ENCODE data around the gene MBP.

Gene MBP

GRCh38 chr18:76943542-76944339 is 188.8 kb downstream of the MBP start:
- DNase-seq (ENCODE audit: low spot score), result no peak
- TF ChIP-seq CTCF (IDR thresholded peaks at IDR 0.05; ENCODE audit: extremely low read depth, missing control alignments), result no peak

- no peak for TF ChIP-seq CTCF (IDR thresholded peaks at IDR 0.05; ENCODE audit: extremely low read depth, missing control alignments)
- DNase-seq (ENCODE audit: low spot score), result no peak
These were observed 191.3 kb downstream of the MBP start for GRCh38 chr18:76941284-76941683.

- DNase-seq (ENCODE audit: low spot score), result no peak
- no peak for TF ChIP-seq CTCF (IDR thresholded peaks at IDR 0.05; ENCODE audit: extremely low read depth, missing control alignments)
These were observed 194.0 kb downstream of the MBP start for GRCh38 chr18:76938619-76939018.

GRCh38 chr18:76937597-76937996 is 195.0 kb downstream of the MBP start:
- TF ChIP-seq CTCF (IDR thresholded peaks at IDR 0.05; ENCODE audit: extremely low read depth, missing control alignments), result no peak
- DNase-seq (ENCODE audit: low spot score), result no peak

GRCh38 chr18:76936877-76937276 is 195.7 kb downstream of the MBP start:
- DNase-seq (ENCODE audit: low spot score), result no peak
- TF ChIP-seq CTCF (IDR thresholded peaks at IDR 0.05; ENCODE audit: extremely low read depth, missing control alignments), result no peak

- TF ChIP-seq CTCF (IDR thresholded peaks at IDR 0.05; ENCODE audit: extremely low read depth, missing control alignments), result no peak
- DNase-seq (ENCODE audit: low spot score), result no peak
These were observed 196.8 kb downstream of the MBP start for GRCh38 chr18:76935722-76936337.

GRCh38 chr18:76932026-76932819 is 200.4 kb downstream of the MBP start:
- TF ChIP-seq CTCF (IDR thresholded peaks at IDR 0.05; ENCODE audit: extremely low read depth, missing control alignments), result no peak
- DNase-seq (ENCODE audit: low spot score), result no peak

Data from GM20000 (cell line).